HepG2 (cell line): ENCODE measurements around the gene GRIK4. TPM values are rescaled to one million over a fixed set of nuclear protein-coding genes. Genes with fewer than 3 reads are reported as not detected.

Experiments used
- ATAC-seq: fragments of 200-7000 bp; cut with Tn5 transposase; 3 replicates; pipeline ENCODE4 v1.9.1; 2020; ENCODE audit warnings: mild to moderate bottlenecking, moderate library complexity
- BruUV-seq: library from RNA; stranded (reverse); fragments of 400-500 nt; replicated peaks from 2 replicates; lab custom pipeline; 2021; lab: Mats Ljungman, UMichigan
- CTCF ChIA-PET: fragments of 300-600 bp; formaldehyde crosslinking; extraction: SDS; loops from one replicate; lab custom pipeline; 2021; ENCODE audit warnings: low total read pairs, inconsistent platforms, low intra/inter-chr PET ratio; lab: Yijun Ruan, JAX
- POLR2A ChIA-PET: fragments of 350-600 bp; sonication (Branson Sonifier 250); formaldehyde crosslinking; loops from one replicate; lab custom pipeline; 2020; ENCODE audit warnings: antibody characterized with exemption, inconsistent platforms; lab: Yijun Ruan, JAX
- DNase-seq: peaks from one replicate; pipeline ENCODE4 v3.0.0-alpha.2; 2015; ENCODE audit warnings: low spot score
- FAIRE-seq: peaks from 3 replicates; lab custom pipeline; 2011; peaks lifted over from hg19 to GRCh38; lab: Jason Lieb, UNC
- H2AFZ ChIP-seq: one replicate; pipeline ENCODE4 v1.6.1; 2011; ENCODE audit warnings: low read length, inconsistent platforms
- H3K27ac ChIP-seq: fragments of 300-600 bp; 3 replicates; pipeline ENCODE4 v1.8.0; 2011; ENCODE audit warnings: mixed run types, mild to moderate bottlenecking, mixed read lengths, low read length, inconsistent platforms; ENCODE audit not compliant: insufficient read depth; ENCODE audit errors: extremely low read length
- H3K27me3 ChIP-seq, 2 experiments: fragments of 200-600 bp in 1 of 2; 2 replicates in 1 of 2; 3 replicates in 1 of 2; pipeline versions ENCODE4 v1.6.0 to v1.8.0; 2011; ENCODE audit warnings: low read length in 2 of 2, mild to moderate bottlenecking in 2 of 2, moderate library complexity in 2 of 2, inconsistent platforms in 1 of 2; ENCODE audit not compliant: insufficient read depth in 2 of 2, control insufficient read depth in 1 of 2
- H3K36me3 ChIP-seq, 2 experiments: fragments of 200-600 bp in 1 of 2; replicated peaks in 1 of 2; 2 replicates in 1 of 2; 3 replicates in 1 of 2; pipeline versions ENCODE4 v1.5.1 to v1.8.0; 2011; ENCODE audit warnings: low read length in 2 of 2, inconsistent platforms in 1 of 2; ENCODE audit not compliant: insufficient read depth in 2 of 2, control insufficient read depth in 1 of 2
- H3K4me1 ChIP-seq: 2 replicates; pipeline ENCODE4 v1.5.1; 2012; ENCODE audit warnings: low read length, inconsistent platforms; ENCODE audit not compliant: insufficient read depth
- H3K4me2 ChIP-seq: 2 replicates; pipeline ENCODE4 v1.6.0; 2011; ENCODE audit warnings: low read depth, low read length, inconsistent platforms
- H3K4me3 ChIP-seq, 3 experiments: fragments of 200-600 bp in 1 of 3; sonication (generic), shearing (Covaris generic) in 1 of 3; replicated peaks in 1 of 3; 2 replicates each; pipeline ENCODE4 v1.5.1; 2011 to 2016; ENCODE audit warnings: low read length in 3 of 3, inconsistent platforms in 2 of 3, low read depth in 2 of 3, mild to moderate bottlenecking in 2 of 3, control low read depth in 1 of 3, mixed read lengths in 1 of 3; ENCODE audit not compliant: insufficient read depth in 1 of 3
- H3K79me2 ChIP-seq: one replicate; pipeline ENCODE4 v1.6.1; 2011; ENCODE audit warnings: low read length, inconsistent platforms; ENCODE audit not compliant: insufficient read depth
- H3K9ac ChIP-seq: 2 replicates; pipeline ENCODE4 v1.6.0; 2011; ENCODE audit warnings: mild to moderate bottlenecking, low read depth, low read length, inconsistent platforms; ENCODE audit not compliant: insufficient read depth
- H3K9me3 ChIP-seq: 2 replicates; pipeline ENCODE4 v1.5.1; 2012; ENCODE audit warnings: mild to moderate bottlenecking, low read length
- H4K20me1 ChIP-seq: 2 replicates; pipeline ENCODE4 v1.6.0; 2011; ENCODE audit warnings: inconsistent platforms, mild to moderate bottlenecking, low read length, moderate library complexity; ENCODE audit not compliant: insufficient read depth
- ARNT2 ChIP-seq: sonication (generic); formaldehyde crosslinking; IDR thresholded peaks from 2 replicates; pipeline ENCODE4 v1.8.0; 2022; ENCODE audit warnings: mild to moderate bottlenecking, low read depth, missing genetic modification reagents, moderate library complexity
- BCL6 ChIP-seq: IDR thresholded peaks from 2 replicates; pipeline ENCODE4 v1.6.1; 2016; ENCODE audit warnings: missing genetic modification reagents, missing compliant biosample characterization
- MEIS1 ChIP-seq: sonication (generic); formaldehyde crosslinking; IDR thresholded peaks from 2 replicates; pipeline ENCODE4 v1.9.0; 2021; ENCODE audit warnings: mild to moderate bottlenecking, missing genetic modification reagents, moderate library complexity, borderline replicate concordance
- PHF21A ChIP-seq: sonication (generic); formaldehyde crosslinking; IDR thresholded peaks from 2 replicates; pipeline ENCODE4 v1.5.0; 2020; ENCODE audit warnings: mild to moderate bottlenecking, missing genetic modification reagents
- POLR2G ChIP-seq: fragments of 200-400 bp; formaldehyde crosslinking; IDR thresholded peaks from 2 replicates; pipeline ENCODE4 v1.6.1; 2018; ENCODE audit warnings: mild to moderate bottlenecking, low read depth, low read length, moderate library complexity
- SMC3 ChIP-seq: IDR thresholded peaks from 2 replicates; pipeline ENCODE4 v1.6.1; 2011; ENCODE audit warnings: low read length, improper control_type of control experiment
- TFAP4 ChIP-seq: sonication (generic); IDR thresholded peaks from 2 replicates; pipeline ENCODE4 v1.6.1; 2016; ENCODE audit warnings: low read depth, borderline replicate concordance
- ZNF362 ChIP-seq: sonication (generic); formaldehyde crosslinking; IDR thresholded peaks from 2 replicates; pipeline ENCODE4 v1.4.0; 2020; ENCODE audit warnings: missing genetic modification reagents, mild to moderate bottlenecking, borderline replicate concordance
- WGBS: methylation state at CpG from one replicate; pipeline ENCODE4 v1.1.6; 2017; ENCODE audit warnings: low lambda C conversion rate; 5-methylcytosine and 5-hydroxymethylcytosine counted together
- in situ Hi-C: cut with HindIII; loops from 2 replicates; pipeline ENCODE4 v1.10.0; 2017; ENCODE audit warnings: low pct_unique_long_range_greater_than_20kb; ENCODE audit not compliant: extremely low pct_ligation_motif_present
- intact Hi-C: fragments of 100-400 bp; cut with micrococcal nuclease; formaldehyde crosslinking; loops from one replicate; pipeline ENCODE4 v1.10.0; 2022; ENCODE audit not compliant: unreplicated experiment
- polyA plus RNA-seq, 8 experiments: library from polyadenylated mRNA; depleted of rRNA in 3 of 8; stranded (reverse) in 7 of 8; unstranded in 1 of 8; fragments of >200 nt; fragmentation: Illumina TruSeq in 4 of 8; extraction: Trizol in 4 of 8; gene quantifications; 2 replicates each; pipeline versions ENCODE4 v1.2.1 to v1.2.3, GENCODE V29; 2011 to 2016; ENCODE audit warnings: low read depth in 4 of 8, missing spikeins in 1 of 8, mixed read lengths in 1 of 8; ENCODE audit not compliant: insufficient read depth in 1 of 8
- total RNA-seq, 5 experiments: library from RNA; depleted of rRNA; stranded (reverse); fragments of >200 nt; fragmentation: Illumina TruSeq; extraction: Trizol; gene quantifications; 2 replicates each; pipeline ENCODE4 v1.2.3, GENCODE V29; 2016; ENCODE audit warnings: low read depth in 1 of 5
- TF ChIP-seq, protein P1 (sequence below): sonication (generic); formaldehyde crosslinking; IDR thresholded peaks from 2 replicates; pipeline ENCODE4 v1.4.0; 2020; ENCODE audit warnings: missing genetic modification reagents

The GRIK4 gene
- total and polyA plus RNA-seq, 2 of the 13 experiments (the other 11 are each of a cell fraction or from before 2014, with no cell fraction given): 0.04 to 0.07 TPM

- in situ Hi-C loops: loop anchor here (5.0 to 10.0 kb wide), 2 partner anchors 268 to 440 kb away; partner anchors contain the start of gene GRIK4
- Histone ChIP-seq H3K27ac (no peak overlapping the region), H3K4me1 (no peaks in the 10 kb centered on the region), H3K27me3 (peaks cover 5 to 7% of the 10 kb centered on the region in 2 experiments; a peak in 2 of 5 replicates), H3K36me3 (no peaks in the 10 kb centered on the region), H2AFZ (no peak overlapping the region), H3K4me2 (peak overlapping the region; percentile 66), H3K4me3 (peak overlapping the region in 1 of 3 experiments; percentile 17; a peak in 1 of 6 replicates), H3K79me2 (no peaks in the 10 kb centered on the region), H4K20me1 (no peaks in the 10 kb centered on the region), H3K9ac (no peak overlapping the region), H3K9me3 (no peaks in the 10 kb centered on the region)
- peak; percentile 64 for DNase-seq
- BruUV-seq: no TSS peak
- POLR2A ChIA-PET: interaction anchor here (0.7 kb wide), 1 partner anchor 123 kb away, joined by 3 read pairs; no protein-coding TSS in a partner anchor
- WGBS: 19% methylated on average over 13 of the region's 20 CpGs
- ATAC-seq: peak; percentile 91
- intact Hi-C loops: loop anchor here (1.0 to 5.0 kb wide), 2 partner anchors 195 to 441 kb away; partner anchors contain the start of gene GRIK4
- peak; percentile 36 for FAIRE-seq
- CTCF ChIA-PET: interaction anchor here (1.2 to 2.1 kb wide), 3 partner anchors 19 to 442 kb away, joined by 5 to 15 read pairs (median 5); partner anchors contain the start of gene GRIK4
- TF ChIP-seq PHF21A (CRISPR knock-in tag) (no peak), SMC3 (peak; percentile 79), MEIS1 (CRISPR knock-in tag) (no peak), POLR2G (no peak), BCL6 (CRISPR knock-in tag) (no peak), ARNT2 (CRISPR knock-in tag) (no peak), TFAP4 (peak; percentile 66; the same call in 1 of the 2 replicates), ZNF362 (CRISPR knock-in tag) (no peak)
- TF ChIP-seq, protein P1, sequence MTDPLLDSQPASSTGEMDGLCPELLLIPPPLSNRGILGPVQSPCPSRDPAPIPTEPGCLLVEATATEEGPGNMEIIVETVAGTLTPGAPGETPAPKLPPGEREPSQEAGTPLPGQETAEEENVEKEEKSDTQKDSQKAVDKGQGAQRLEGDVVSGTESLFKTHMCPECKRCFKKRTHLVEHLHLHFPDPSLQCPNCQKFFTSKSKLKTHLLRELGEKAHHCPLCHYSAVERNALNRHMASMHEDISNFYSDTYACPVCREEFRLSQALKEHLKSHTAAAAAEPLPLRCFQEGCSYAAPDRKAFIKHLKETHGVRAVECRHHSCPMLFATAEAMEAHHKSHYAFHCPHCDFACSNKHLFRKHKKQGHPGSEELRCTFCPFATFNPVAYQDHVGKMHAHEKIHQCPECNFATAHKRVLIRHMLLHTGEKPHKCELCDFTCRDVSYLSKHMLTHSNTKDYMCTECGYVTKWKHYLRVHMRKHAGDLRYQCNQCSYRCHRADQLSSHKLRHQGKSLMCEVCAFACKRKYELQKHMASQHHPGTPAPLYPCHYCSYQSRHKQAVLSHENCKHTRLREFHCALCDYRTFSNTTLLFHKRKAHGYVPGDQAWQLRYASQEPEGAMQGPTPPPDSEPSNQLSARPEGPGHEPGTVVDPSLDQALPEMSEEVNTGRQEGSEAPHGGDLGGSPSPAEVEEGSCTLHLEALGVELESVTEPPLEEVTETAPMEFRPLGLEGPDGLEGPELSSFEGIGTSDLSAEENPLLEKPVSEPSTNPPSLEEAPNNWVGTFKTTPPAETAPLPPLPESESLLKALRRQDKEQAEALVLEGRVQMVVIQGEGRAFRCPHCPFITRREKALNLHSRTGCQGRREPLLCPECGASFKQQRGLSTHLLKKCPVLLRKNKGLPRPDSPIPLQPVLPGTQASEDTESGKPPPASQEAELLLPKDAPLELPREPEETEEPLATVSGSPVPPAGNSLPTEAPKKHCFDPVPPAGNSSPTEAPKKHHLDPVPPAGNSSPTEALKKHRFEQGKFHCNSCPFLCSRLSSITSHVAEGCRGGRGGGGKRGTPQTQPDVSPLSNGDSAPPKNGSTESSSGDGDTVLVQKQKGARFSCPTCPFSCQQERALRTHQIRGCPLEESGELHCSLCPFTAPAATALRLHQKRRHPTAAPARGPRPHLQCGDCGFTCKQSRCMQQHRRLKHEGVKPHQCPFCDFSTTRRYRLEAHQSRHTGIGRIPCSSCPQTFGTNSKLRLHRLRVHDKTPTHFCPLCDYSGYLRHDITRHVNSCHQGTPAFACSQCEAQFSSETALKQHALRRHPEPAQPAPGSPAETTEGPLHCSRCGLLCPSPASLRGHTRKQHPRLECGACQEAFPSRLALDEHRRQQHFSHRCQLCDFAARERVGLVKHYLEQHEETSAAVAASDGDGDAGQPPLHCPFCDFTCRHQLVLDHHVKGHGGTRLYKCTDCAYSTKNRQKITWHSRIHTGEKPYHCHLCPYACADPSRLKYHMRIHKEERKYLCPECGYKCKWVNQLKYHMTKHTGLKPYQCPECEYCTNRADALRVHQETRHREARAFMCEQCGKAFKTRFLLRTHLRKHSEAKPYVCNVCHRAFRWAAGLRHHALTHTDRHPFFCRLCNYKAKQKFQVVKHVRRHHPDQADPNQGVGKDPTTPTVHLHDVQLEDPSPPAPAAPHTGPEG (CRISPR knock-in tag): no peak
Observed at GRCh38 chr11:120952461-120953434, 441.2 kb downstream of the GRIK4 start.
